ENCODE measurements around the gene POC1B.

POC1B gene

DNA sequence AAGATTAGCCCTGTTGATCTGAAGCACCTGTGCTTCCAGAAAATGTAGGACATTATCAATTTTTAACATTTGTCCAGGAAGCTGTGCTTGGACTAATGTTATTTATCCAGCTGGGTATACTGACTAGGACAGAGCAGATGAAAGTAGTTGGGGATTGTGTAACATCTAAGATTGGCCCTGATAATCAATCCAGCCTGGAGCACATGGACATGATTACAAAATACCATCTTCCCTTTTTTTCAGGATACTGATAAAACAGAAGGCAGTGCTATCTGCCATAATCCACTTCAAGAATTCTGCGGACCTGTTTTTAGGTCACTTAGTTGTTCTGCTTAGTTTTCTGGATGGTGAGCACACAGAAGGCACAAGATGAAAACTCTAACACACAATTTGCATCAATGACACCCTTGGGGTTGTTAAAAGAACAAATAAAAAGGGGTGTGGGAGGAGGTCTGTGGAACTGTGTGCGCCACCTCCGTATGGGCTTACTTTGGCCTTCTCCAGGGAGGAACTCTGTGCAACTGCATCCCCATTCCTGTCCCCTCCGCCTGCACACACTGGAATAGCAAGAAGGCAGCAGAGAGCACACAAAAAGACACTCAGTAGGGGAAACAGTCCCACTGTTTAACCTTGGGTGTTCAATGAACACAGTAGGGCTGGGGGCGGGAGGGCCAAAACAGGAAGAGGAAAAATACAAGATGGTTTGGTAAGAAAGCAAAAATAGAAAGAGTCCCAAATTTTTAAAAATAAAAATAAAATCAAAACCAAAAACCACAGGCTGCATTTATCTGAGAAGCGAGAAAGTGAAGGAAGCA lies 142.4 kb downstream of the POC1B start:
- DNase-seq = no peak

DNA sequence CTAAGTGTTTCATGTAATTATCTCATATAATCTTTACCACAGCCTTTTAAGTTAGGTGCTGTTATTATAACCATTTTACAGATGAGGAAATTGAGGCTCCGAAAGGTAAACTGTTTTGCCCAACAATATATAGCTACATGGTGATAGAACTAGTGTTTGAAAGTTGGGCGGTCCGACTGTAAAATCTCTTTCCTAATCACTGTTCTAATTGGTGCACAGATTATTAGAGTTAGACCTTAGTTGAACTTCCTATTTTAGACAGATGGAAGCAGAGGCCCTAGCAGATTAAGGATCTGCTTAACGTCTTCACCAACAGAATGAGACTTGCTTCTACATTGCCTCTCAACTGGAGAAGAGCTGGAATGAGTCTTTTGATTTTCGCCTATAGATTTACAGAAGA lies 143.5 kb downstream of the POC1B start:
- no peak for DNase-seq

DNA sequence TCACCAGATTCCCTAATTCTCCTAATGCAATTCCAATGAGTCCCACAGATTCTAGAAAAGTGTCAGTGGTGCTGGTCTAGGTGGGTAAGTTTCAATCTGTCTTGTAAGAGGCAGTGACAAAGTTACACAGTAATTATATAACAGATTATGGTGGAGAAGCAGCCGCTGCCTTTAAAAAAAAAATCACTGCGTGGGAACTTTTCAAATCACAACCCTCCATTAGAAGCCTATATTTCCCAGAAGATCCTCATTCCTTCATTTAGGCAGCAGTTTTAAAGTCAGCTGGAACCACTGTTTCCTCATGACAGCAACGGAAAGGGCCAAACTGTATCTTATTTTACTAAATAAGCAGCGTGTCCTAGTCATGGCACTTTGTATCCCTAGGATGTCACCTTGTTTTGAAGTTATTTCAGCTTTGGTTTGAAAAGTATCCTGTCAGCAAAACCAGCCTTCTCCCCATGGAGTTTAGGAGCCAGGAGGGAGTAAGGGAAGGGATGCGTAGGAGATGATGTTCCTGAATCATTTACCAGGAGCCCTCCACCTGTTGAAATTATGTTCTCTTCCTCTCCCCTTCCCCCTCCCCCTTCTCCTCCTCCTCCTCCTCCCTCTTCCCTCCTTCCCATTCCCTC lies 145.9 kb downstream of the POC1B start:
- no peak for DNase-seq

DNA sequence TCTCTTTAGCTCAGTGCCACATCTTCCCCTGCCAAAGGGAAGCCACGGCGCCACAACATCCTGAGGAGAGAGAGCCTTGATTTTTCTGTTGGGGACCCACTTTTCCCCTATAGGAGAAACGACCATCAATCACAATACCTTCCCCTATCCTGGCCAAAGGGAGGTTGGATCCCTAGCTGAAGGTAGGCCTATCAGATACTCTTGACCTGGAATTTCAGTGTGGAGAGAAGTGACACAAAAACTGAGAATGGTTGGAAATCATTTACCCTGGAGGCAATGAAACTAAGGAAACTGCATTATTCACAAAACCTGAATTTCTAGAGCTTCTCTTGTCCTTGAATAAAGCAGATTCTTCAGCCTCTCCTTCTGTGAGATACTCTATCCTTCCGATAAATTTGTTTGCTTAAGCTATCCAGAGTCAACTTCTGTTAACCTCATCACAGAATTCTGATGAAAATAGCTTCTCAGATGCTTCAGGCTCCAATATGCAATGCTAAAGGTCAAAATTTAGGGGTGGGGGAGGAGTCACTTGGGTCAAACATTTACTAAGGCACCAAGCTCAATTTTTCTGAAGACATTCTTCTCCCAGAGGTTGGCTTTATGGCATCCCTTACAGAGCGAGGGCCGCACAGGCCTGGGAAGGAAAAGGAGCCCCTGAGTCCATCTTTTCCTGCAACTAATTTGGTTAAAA lies 146.6 kb downstream of the POC1B start:
- DNase-seq = no peak

DNA sequence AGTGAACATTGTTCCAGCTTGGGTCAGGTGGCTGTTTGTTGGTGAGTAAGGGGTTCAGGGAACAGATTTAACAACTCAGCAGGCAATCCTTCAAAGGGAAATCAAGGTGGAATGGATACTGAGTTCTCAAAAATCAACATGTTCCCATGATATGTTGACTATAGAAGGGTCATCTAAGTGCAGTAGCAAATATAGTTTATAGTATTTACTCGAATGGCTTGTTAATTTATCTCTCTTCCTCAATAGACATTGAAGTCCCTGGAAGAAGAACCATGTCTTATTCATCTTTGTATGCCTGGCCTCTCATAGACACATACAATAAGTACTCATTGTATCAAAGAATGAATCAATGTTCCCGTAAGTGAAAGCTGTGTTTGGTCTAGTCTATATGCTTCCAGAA lies 149.0 kb downstream of the POC1B start:
- no peak for DNase-seq

DNA sequence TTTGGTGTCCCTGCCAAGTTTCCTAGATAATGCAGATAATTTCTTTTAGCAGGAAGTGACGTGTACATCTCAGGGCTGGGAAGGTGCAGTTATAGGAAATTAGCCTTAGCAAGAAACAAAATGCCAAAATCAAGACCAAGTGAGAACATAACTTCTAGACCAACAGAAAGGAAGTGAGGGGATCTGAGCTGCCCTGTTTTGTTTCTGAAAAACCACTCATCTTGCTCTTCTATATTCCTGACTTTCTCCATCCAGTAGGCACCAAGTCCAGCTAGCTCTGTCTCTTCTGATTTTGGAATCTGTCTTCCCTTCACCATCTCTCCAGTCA lies 149.7 kb downstream of the POC1B start:
- DNase-seq = no peak

DNA sequence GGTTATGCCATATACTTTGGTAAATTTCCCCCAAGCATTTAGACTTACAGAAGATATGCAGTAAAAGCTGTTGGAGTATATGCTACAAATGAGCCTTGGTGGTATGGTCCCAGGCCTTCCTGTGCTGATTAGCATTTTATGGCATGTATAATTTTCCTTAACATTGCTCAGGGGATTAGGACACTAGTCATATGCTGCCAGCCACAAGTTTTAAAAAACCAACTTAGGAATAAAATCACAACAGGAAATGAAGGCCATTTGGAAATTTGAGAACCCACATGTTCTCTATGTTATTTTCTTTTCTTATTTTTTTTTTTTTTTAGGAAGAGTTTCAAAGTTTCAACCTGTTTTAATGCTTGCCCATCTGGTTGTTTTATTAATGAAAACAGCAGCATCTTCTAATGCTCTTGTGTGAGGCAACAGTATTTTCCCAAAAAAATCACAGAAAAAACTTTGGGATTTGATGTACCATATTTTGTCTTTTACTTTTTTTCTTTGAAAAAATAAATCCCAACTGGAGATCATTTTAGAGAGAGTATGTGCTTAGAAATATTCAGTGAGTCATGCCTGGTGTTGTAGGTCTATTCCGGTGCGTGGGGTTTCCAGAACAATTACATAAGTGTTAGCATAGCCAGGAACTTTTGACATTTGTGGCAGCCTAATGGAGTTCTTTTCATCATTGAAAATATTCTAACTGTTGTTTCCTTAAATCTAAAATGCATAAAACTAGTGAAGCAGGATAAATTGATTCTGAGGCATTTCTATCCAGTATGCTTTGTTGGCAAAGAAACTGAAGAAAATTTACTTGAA lies 151.9 kb downstream of the POC1B start:
- DNase-seq = no peak

DNA sequence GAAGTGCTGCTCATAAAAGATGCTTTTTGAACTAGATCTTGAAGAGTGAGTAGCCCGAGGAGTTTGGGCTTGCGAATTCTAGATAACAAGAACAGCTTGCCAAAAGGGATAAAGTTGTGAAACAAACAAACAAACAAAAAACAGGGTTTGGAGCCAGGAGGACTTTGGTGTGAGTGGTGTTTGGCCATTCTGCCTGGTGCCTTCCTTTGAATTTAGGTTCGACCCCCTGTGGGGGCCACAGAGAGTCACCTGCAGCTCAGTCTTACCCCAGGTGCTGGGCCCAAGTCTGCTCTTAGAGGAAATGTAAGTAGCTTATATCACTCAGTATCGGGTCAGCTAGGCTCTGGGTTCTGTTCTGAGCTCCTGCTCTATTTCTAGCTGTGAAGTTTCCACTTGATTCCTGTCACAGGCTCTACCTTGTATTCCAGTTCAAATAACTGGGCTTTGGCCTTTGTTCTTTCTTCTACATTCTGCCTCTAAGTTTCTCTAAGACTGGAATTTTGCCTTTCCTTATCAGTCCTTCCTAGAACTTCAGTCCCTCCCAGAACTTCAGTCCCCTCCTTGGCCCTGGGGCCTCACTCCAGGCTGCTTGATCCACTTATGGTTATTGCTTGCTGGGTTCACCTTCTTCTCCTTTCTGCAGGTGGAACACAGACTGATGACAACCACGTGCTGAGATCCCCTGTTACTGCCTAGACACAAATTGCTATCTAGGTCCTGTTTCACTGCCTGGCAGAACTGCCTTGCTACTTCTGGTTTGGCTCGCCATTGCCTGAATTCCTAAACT lies 153.1 kb downstream of the POC1B start:
- DNase-seq = no peak

DNA sequence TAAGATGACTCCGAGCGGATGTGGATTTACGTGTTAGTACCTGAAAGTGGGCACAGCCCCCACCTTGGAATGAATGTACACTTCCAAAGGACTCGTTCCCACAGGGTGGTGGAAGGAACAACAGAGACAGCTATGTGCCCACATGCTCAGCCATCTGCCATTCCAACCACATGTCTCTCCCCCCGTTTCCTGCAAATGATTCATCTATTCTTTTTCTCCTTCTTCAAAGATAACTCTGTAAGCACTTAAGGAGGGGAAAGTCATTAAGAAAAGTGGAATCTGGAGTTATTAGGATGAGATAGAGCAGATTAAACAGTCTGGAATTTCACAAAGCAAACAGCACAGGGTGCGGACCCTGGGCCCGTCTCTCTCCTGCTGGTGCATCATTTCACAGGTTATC lies 155.0 kb downstream of the POC1B start:
- DNase-seq = no peak

DNA sequence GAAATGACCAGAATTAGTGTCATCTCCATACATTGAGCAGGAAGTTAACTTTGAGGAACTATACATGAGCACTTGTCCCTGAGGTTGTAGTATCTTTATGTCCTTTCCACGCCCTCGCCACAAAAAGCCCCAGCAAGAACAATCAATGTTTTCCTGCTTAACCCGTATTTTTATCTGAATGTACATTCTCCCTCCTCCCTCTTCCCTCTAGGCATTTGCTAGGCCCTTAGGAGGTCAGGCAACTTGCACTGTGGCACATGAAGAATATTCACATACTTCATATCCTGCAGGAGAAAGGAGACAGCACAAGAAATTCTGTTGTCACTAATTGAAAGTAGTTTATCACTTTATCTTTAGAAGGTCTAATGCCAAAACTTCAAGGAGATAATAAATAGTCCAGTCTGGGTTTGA lies 155.4 kb downstream of the POC1B start:
- DNase-seq = no peak
